Measurements from ENCODE around the gene MFAP4. TPM values are rescaled to one million over a fixed set of nuclear protein-coding genes. Genes with fewer than 3 reads are reported as not detected.

Gene MFAP4
- polyA plus RNA-seq, 3 donors, result 0.12 to 0.73 (median 0.12) TPM

- Mint-ChIP-seq H3K4me3 (peak overlapping the region in 1 of 2 donors; percentile 35), H3K27ac (peak overlapping the region; percentile 71 to 99 (median 89)), H3K36me3 (peaks cover 0 to 6% of the 10 kb centered on the region in 2 donors), H3K27me3 (ENCODE audit: low read depth in 3 of 3) (peaks cover 0 to 4% (median 0%) of the 10 kb centered on the region in 3 donors), H3K4me1 (peaks cover 36% of the 10 kb centered on the region), H3K9me3 (peaks cover 0 to 2% (median 0%) of the 10 kb centered on the region in 7 donors)
- TF ChIP-seq, protein P1, sequence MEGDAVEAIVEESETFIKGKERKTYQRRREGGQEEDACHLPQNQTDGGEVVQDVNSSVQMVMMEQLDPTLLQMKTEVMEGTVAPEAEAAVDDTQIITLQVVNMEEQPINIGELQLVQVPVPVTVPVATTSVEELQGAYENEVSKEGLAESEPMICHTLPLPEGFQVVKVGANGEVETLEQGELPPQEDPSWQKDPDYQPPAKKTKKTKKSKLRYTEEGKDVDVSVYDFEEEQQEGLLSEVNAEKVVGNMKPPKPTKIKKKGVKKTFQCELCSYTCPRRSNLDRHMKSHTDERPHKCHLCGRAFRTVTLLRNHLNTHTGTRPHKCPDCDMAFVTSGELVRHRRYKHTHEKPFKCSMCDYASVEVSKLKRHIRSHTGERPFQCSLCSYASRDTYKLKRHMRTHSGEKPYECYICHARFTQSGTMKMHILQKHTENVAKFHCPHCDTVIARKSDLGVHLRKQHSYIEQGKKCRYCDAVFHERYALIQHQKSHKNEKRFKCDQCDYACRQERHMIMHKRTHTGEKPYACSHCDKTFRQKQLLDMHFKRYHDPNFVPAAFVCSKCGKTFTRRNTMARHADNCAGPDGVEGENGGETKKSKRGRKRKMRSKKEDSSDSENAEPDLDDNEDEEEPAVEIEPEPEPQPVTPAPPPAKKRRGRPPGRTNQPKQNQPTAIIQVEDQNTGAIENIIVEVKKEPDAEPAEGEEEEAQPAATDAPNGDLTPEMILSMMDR (IDR thresholded peaks at IDR 0.05), result no peak
- Histone ChIP-seq H2AFZ (ENCODE audit: insufficient read depth, low read depth, low read length, poor library complexity, severe bottlenecking) (no peak overlapping the region), H3K4me1 (ENCODE audit: control insufficient read depth in 1 of 2, insufficient read depth in 2 of 2, low read length in 2 of 2) (peaks cover 36 to 37% of the 10 kb centered on the region in 2 donors), H4K20me1 (ENCODE audit: insufficient read depth, low read length) (no peaks in the 10 kb centered on the region), H3K36me3 (replicated peaks in 1 of 2; ENCODE audit: control insufficient read depth in 1 of 2, insufficient read depth in 2 of 2, low read length in 2 of 2) (no peaks in the 10 kb centered on the region), H3K4me2 (replicated peaks; ENCODE audit: extremely low read depth, low read length, poor library complexity, severe bottlenecking) (no peak overlapping the region), H3K9ac (ENCODE audit: insufficient read depth, low read length, poor library complexity, severe bottlenecking) (no peak overlapping the region), H3K4me3 (replicated peaks in 1 of 3; ENCODE audit: low read depth in 2 of 3, low read length in 3 of 3) (peak overlapping the region in 1 of 3 experiments; percentile 13), H3K9me3 (replicated peaks in 1 of 2; ENCODE audit: control insufficient read depth in 1 of 2, insufficient read depth in 1 of 2, low read length in 2 of 2) (no peaks in the 10 kb centered on the region), H3K79me2 (ENCODE audit: insufficient read depth, low read length) (no peaks in the 10 kb centered on the region), H3K27ac (ENCODE audit: low read depth in 1 of 2, low read length in 2 of 2) (peak overlapping the region; percentile 72 to 93), H3K27me3 (ENCODE audit: control insufficient read depth in 2 of 2, insufficient read depth in 2 of 2, low read length in 2 of 2) (no peaks in the 10 kb centered on the region)
- DNase-seq, result peak in 1 of 3 donors; percentile 2
- WGBS (ENCODE audit: insufficient coverage), result 86% methylated on average over 2 of the region's 3 CpGs
- intact Hi-C loops (cut with micrococcal nuclease), result loop anchor here in 1 of 2 donors (2.0 to 5.0 kb wide), 2 partner anchors 21 to 33 kb away; partner anchors contain the start of gene MAPK7
These were observed 12.9 kb upstream of the MFAP4 start for GRCh38 chr17:19399750-19400450.

DNA sequence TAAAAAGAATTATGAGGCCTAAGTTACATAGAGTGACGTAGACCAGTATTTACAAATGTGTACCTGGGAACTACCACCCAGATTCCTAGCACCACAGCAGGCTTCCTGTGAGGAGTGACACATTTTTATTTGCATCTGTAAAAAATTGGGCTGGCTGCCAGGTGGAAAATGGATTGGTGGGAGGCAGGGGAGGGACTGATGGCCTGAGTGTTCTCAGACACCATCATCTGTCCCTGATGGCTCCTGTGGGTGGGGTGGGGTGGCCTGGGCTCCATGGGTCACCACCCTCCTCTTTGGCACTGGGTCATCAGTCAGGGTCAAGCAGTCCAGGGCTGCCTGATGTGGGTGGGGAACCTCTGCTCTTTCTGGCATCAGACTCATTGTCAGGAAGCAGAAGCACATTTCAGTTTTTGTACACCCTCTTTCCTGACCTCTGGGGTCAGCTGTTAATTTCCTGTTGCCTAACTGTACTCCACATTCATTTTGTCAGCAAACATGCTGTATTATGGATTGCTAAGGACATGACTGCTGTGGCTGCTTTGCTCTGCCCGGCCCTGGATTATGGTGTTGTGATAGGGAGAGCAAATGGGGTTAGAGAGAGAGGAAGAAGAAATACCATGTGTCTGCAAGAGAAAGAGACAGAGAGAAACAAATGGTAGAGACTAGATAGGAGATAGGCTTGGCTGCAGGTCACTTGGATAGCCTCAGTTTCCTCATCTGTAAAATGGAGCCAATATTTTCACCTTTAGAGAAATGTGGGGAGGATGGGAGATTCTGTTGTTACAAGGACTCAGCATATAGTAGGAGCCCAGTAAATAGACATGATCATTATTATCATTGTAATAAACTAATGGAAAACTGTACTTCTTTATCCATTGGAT is 11.6 kb upstream of the MFAP4 start:
- intact Hi-C loops (cut with micrococcal nuclease), result loop anchor here in 1 of 2 donors (1.0 to 2.0 kb wide), 2 partner anchors 12 to 20 kb away; partner anchors contain the start of gene MAPK7
- Histone ChIP-seq H3K9ac (ENCODE audit: insufficient read depth, low read length, poor library complexity, severe bottlenecking) (peak overlapping the region; percentile 53), H3K9me3 (replicated peaks in 1 of 2; ENCODE audit: control insufficient read depth in 1 of 2, insufficient read depth in 1 of 2, low read length in 2 of 2) (no peaks in the 10 kb centered on the region), H3K36me3 (replicated peaks in 1 of 2; ENCODE audit: control insufficient read depth in 1 of 2, insufficient read depth in 2 of 2, low read length in 2 of 2) (no peaks in the 10 kb centered on the region), H3K27ac (ENCODE audit: low read depth in 1 of 2, low read length in 2 of 2) (peak overlapping the region; percentile 93 to 94), H4K20me1 (ENCODE audit: insufficient read depth, low read length) (no peaks in the 10 kb centered on the region), H3K4me1 (ENCODE audit: control insufficient read depth in 1 of 2, insufficient read depth in 2 of 2, low read length in 2 of 2) (peaks cover 36 to 37% of the 10 kb centered on the region in 2 donors), H3K79me2 (ENCODE audit: insufficient read depth, low read length) (no peaks in the 10 kb centered on the region), H2AFZ (ENCODE audit: insufficient read depth, low read depth, low read length, poor library complexity, severe bottlenecking) (peak overlapping the region; percentile 42), H3K4me3 (replicated peaks in 1 of 3; ENCODE audit: low read depth in 2 of 3, low read length in 3 of 3) (peak overlapping the region in 1 of 3 experiments; percentile 16), H3K4me2 (replicated peaks; ENCODE audit: extremely low read depth, low read length, poor library complexity, severe bottlenecking) (peak overlapping the region; percentile 24), H3K27me3 (ENCODE audit: control insufficient read depth in 2 of 2, insufficient read depth in 2 of 2, low read length in 2 of 2) (no peaks in the 10 kb centered on the region)
- Mint-ChIP-seq H3K27ac (peak overlapping the region; percentile 90 to 99 (median 97)), H3K4me3 (peak overlapping the region; percentile 9 to 55), H3K36me3 (peaks cover 0 to 6% of the 10 kb centered on the region in 2 donors), H3K27me3 (ENCODE audit: low read depth in 3 of 3) (peaks cover 0 to 5% (median 2%) of the 10 kb centered on the region in 3 donors), H3K4me1 (peaks cover 36% of the 10 kb centered on the region), H3K9me3 (peaks cover 0 to 2% (median 0%) of the 10 kb centered on the region in 7 donors)
- TF ChIP-seq, protein P1 (IDR thresholded peaks at IDR 0.05), result no peak
- WGBS (ENCODE audit: insufficient coverage), result no CpG with 5 or more reads among the region's 2 CpGs
- peak; percentile 87 to 91 (median 90) for DNase-seq
